ENCODE results near the gene NEMP1.
"Not testable (repeated sequence)": the region's sequence is repeated elsewhere in the genome, so short reads cannot be mapped to it uniquely, and the experiment has no call there.

Gene NEMP1

DNA sequence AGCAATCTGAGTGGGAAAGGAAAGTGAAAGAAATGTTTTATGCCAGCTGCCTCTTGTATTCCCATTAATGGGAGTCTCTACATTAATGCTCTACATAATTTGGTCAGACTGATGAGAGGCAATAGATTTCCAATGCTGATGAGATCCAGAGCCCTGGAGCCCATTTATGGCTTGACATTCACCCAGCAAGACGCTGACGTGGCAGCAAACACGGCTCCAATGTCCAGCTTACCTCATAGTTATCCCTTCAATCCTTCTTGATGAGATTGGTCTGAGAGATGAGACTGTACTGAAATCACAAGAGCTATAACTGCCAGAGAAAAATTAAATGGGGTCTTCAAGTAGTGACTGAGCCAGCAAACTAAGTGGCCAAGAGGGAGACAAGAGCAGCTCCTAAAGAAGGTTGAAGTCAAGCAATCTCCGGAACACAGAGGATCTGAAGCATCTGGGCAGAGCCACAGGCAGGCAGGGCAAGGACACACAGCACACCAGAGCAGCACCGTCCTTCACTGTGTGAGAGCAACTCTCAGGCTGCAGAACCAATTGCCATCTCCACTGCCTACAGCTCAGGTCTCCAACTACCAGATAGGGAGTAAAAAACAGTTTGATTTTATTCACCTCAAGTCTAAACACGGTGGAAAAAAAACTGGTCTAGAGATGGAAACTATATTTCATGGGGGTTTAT lies 21.4 kb downstream of the NEMP1 start:
- in situ Hi-C loops (cut with MboI; ENCODE audit: low sequenced_read_pairs): no loop called here

DNA sequence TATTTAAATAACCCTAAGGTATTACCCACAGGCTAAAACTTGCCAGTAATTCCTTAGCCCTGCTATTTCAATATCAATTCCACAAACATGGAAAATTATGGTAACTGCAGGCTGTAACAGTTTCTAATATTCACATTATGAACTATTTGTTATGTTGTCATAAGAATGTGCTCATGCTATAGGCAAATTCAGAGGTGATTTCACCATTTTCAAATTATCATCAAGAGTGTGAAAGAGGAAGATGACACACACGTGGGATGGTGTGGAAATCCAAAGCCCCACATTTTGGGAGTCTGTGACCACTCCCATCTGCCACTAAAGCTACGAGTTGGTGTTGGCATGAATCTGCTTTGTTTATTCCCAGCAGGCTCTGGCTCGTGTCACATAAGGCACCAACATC lies 22.8 kb downstream of the NEMP1 start:
- in situ Hi-C loops (cut with MboI; ENCODE audit: low sequenced_read_pairs): no loop called here

DNA sequence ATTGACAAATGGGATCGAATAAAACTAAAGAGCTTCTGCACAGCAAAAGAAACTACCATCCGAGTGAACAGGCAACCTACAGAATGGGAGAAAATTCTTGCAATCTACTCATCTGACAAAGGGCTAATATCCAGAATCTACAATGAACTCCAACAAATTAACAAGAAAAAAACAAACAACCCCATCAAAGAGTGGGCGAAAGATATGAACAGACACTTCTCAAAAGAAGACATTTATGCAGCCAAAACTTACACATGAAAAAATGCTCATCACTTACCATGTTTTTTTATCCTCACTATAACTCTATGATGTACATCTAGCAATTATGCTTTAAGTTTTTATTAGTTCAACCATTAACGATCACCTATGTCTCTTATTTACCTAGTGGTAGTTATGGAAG lies 24.7 kb downstream of the NEMP1 start:
- in situ Hi-C loops (cut with MboI; ENCODE audit: low sequenced_read_pairs): not testable (repeated sequence)

DNA sequence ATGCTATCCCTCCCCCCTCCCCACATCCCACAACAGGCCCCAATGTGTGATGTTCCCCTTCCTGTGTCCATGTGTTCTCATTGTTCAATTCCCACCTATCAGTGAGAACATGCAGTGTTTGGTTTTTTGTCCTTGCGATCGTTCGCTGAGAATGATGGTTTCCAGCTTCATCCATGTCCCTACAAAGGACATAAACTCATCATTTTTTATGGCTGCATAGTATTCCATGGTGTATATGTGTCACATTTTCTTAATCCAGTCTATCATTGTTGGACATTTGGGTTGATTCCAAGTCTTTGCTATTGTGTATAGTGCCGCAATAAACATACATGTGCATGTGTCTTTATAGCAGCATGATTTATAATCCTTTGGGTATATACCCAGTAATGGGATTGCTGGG lies 25.4 kb downstream of the NEMP1 start:
- in situ Hi-C loops (cut with MboI; ENCODE audit: low sequenced_read_pairs): not testable (repeated sequence)

DNA sequence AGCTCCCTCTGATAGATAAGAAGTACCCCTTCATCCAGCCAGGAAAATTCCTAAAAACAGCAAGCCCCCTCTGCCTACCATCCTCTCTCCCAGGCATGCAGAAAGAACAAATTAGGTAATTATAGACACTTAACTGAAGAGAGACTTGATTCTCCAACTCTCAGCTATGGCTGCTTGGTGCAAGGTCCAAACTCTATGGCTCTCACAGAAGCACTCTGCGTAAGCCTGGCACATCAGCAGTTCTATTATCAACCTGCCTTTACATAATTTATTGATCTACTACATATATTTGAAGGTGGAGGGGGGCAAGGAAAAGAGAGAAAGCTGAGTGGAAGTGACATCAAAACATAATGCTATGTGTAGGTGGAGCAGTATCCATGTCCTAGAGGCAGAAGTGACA lies 27.6 kb downstream of the NEMP1 start:
- in situ Hi-C loops (cut with MboI; ENCODE audit: low sequenced_read_pairs): no loop called here

DNA sequence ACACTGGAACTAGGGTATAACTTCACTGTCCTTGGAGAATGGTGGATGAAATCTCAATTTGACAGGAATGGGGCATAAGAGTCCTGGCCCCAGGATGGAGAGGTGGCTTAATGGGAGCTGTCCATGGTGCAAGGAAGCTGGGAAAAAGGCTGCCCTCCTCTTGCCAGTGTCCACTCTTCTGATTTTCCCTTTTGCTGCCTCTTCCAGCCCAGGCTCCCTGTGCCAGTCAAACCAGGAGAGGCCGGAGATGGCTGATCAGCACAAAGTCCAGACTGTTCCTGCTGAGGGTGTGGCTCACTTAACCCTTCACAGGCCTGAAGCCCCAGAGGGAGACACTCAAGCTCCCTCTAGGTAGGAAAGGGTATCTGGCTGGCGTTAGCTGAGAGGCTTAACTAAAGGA lies 28.7 kb downstream of the NEMP1 start, which contains the start of gene MYO1A:
MYO1A (minus strand) TSS at position 240 of the 400 bp plus-strand sequence. CDS start 1,806 bp downstream, outside the sequence.
- in situ Hi-C loops (cut with MboI; ENCODE audit: low sequenced_read_pairs): no loop called here

DNA sequence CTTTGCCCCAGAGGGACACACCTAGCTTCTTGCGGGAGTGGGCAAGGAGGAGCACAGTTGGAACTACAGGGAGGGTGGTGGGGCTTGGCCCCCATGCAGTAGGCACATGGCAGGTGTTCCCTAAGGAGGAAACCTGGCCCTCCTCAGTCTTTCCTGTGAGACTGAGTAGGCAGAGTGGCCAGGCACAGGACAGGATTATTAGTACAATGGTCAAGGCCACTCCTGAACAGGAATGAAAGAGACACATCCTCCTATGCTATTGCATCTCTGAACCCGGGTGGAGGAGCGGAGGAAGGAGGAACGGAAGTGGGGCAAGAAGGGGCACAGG lies 29.5 kb downstream of the NEMP1 start:
- in situ Hi-C loops (cut with MboI; ENCODE audit: low sequenced_read_pairs): no loop called here

DNA sequence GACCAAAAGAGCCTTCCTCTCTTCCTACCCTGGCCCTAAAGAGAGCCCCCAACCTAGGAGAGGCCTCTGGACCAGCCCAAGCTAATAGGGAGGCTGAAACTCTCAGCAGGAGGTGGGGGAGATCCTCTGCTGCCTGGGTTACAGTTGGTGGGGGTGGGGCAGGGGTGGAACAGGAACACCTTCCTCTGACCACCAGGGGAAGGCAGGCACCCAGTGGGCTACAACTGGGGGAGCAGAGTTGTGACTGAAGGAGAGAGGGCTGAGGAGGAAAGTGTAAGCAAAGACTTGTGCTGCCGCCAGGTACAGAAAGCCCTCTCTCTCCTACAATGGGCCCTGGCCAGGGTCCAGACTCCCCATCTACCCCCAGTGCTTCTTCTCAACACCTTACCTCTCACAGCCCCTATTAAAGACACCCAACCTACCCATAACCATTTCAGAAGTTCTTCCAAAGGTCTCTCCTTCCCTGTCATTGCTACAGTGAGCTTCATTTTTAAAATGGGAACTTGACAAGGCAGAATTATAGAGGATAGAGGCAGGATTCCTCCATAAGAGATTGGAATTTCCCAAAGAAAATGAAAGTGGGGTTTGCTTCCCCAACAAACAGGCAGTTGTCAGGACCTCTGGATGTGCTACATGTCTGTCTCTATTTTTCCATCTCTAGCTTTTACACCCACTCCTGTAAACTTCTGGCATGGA lies 30.0 kb downstream of the NEMP1 start:
- in situ Hi-C loops (cut with MboI; ENCODE audit: low sequenced_read_pairs): no loop called here

DNA sequence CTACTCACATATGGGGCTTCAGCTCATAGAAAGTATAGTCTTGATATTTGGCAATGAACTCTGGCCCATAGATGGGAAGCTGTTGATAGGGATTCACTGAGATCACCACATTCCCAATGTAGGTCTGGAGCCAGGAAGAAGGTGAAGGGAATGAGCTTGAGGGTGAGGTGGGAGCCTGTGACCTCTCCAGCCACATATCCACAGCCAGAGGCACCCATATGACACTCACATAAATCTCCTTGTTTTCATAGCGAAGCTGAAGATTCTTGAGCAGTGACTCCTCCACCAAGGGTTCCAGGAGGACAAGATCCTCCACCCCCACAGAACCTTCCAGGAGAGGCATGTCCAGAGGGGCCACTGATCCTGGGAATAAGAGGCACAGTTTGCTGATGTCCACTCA lies 30.6 kb downstream of the NEMP1 start:
- in situ Hi-C loops (cut with MboI; ENCODE audit: low sequenced_read_pairs): no loop called here

DNA sequence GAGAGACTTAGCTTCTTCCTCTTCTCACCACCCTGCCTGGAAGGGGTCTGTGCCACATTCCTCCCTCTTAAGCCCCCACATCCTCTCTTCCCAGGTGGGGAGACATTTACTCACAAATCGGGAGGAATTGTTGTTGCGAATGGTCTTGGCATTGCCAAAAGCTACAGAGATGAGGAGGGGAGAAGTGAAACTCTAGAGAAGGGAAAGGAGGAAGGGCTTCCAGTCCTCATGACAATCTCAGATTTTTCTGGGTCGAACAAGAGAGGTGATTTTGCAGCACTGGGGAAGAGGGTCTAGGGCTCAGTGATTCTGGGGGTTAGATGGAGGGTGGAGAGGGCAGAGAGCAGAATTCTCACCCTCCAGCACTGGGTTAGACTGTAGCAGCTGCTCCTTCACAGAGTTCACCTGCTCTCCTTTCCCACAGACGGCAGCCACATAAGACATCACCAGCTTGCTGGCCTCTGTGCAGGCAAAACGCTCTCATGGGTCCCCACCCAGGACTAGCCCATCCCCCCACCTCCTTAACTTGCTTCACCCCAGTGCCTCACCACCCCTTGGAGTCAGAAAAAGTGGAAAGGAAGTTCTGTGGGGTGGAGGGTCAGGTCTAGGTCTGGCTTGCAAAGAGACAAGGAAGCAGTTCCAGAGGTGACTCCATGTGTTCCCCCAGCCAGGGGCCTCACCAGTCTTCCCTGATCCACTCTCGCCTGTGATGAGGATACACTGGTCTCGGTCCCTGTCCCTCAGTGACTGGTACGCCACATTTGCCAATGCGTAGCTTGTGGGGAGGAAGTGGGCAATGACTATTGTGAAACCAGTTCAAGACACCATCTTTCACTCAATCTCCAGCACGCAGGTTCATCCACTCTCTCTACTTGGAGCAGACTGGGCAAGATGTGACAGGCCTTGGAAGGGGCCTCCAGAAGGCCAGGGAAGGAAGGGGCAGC lies 31.4 kb downstream of the NEMP1 start:
- in situ Hi-C loops (cut with MboI; ENCODE audit: low sequenced_read_pairs): no loop called here

DNA sequence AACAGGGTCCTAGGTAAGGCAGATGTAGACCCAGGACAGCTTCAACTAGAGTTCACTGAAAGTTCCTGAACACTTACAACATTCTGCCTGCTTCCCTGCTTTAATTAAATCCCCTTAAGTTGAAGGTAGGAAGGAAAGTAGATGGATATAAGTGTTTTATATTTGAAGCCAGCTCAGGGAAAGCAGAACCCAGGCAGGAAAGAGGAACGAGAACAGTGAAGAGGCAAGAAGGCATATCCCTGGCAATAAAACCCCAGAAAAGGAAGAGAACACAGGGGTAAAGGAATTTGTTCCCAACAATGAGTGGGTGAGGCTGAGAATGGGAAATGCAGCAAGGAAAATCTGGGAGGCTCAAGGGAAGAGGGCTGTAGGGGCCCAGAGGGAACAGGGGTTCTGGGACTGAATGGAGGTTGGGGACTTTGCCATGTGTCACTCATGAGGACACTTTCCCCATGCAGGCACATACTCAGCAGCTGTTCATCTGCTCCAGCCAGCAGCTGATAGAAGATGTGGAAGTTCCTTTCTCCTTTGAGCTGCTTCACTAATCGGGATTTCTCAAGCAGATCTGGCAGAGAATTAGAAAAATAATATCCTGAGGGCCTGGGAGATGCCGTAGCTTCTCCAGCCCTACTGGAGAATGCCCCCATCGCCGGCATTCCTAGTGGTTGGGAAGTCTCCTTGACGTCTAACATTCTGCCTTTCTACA lies 32.4 kb downstream of the NEMP1 start:
- in situ Hi-C loops (cut with MboI; ENCODE audit: low sequenced_read_pairs): no loop called here

DNA sequence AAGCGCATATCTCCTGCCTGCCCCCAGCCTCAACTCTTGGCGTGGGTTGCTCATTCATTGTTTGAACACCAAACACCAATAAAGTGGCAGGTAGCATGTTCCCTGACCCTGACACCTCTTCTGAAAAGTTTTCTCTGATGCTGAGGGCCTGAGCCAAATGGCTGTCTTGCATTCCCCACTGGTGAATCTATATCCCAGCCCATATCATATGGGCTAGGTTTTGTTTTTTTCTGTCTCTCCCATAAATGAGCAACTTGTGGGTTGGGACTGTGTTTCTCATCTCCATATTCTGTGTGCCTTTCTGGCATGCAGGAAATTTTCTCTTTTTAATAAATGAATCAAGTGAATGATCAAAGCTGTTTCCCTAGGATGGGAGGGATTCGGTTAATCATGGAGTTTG lies 33.7 kb downstream of the NEMP1 start:
- in situ Hi-C loops (cut with MboI; ENCODE audit: low sequenced_read_pairs): no loop called here

DNA sequence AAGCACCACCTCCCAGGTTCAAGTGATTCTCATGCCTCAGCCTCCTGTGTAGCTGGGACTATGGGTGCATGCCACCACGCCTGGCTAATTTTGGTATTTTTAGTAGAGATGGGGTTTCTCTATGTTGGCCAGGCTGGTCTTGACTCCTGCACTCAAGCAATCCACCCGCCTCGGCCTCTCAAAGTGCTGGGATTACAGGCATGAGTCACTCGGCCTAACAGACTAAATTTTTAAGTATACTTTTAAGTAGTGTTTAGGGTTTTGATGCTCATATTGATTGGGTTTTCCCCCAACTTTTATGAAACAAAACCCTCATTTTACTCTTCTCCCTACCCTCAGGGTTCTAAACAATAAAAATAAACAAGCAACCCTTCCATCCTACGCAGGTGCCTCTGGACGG lies 34.1 kb downstream of the NEMP1 start:
- in situ Hi-C loops (cut with MboI; ENCODE audit: low sequenced_read_pairs): no loop called here

DNA sequence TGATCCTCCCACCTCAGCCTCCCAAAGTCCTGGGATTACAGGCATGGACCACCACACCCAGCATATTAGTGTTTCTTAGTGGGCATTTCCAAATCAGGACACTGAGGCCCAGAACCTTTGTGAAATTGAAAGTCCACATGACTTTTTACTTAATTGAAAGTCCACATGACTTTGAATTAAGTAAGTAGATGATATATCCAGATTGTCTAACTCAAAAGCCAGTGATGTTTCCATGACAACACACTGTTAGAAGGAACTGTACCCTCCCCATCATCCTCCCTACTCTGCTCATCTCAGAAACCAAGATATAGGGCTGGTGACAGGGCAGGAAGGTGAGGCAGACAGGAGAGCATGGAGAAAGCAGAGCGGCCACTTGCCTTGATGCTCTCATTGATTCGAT lies 35.9 kb downstream of the NEMP1 start:
- in situ Hi-C loops (cut with MboI; ENCODE audit: low sequenced_read_pairs): no loop called here

DNA sequence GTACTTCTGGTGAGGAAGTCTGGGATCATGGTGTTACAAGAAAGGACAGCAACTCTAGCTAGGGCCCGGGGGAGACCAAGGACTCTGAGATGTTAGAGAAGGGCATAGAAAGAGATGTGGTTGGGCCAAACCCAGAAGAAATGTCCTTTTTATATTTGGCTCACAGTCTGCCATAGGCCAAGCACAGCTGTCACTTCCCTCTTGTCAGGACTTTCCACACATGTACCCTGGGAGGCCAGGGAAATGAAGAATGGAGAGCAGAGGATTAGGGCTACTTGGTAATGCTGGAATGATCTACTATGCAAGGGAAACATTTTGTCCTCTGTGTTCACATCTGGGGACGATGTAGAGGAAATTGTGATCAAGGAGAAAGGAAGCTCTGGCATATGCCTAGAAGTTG lies 37.8 kb downstream of the NEMP1 start:
- in situ Hi-C loops (cut with MboI; ENCODE audit: low sequenced_read_pairs): no loop called here

DNA sequence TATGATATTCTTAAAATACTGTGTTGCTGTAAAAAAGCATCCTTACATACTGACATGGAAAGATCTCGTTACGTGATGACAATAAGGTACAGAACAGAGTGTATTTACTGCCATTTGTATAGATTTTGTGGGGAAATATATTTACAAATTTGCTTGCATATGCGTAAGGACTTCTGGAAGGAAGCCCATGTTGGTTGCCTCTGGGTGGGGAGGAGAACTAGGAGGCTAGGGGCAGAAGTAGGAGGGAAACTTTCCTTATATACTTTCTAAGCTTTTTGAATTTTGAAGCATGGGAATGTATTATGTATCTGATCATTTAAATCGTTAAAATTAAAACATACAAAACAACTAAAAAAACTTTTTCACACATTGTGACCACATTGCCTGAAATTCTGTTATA lies 38.4 kb downstream of the NEMP1 start:
- in situ Hi-C loops (cut with MboI; ENCODE audit: low sequenced_read_pairs): no loop called here

DNA sequence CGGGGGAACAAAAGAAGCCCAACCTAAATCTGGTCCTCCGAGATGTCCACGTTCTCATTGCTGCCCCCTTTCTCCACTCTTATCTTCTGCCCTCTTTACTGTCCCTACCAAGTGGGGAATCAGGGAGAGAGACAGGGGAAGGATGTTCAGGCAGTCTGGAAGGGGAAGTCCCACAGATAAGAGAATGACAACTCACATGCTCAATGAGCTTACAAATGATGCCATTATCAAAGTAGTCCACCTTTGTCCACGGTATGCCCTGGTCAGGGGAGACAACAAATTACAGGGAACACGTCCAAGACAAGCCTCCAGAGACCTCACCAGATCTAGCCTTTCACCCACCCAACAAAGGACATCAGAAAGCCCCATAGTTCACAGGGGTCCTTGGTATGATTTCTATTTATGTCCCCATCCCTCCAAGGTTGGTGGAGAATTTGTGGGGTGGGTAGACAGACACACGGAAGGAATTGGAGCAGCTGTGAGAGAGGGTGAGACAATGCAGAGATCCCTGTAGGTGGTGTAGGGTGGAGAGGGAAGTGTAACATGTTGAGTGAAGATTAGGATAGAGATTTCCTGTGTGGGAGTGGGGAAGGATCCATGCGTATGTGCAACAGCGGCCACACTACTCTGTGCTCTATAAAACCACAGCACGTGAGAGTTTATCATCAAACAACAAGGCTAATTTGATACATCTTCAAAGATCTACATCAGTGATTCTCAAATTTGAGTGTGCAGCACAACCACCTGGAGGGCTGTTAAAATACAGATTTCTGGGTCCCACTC lies 39.4 kb downstream of the NEMP1 start:
- in situ Hi-C loops (cut with MboI; ENCODE audit: low sequenced_read_pairs): no loop called here

DNA sequence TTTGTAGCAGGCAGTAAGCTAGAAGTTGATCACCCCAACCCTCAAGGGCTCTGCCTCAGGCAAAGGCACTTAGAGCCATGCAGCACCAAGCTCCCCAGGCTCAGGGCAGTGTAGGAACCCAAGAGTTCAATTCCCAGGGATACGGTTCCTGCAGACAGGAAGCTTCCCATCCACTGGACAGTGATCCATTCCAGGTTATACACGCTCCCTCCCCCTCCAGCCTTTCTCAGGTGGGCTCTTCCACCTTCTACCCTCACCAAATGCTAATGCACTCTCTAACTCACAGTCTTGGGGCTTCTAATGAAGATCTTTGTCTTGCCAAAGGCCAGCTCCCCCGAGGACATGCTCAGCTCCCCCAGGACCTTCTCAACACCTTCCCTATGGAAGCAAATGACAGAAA lies 41.3 kb downstream of the NEMP1 start:
- in situ Hi-C loops (cut with MboI; ENCODE audit: low sequenced_read_pairs): no loop called here

DNA sequence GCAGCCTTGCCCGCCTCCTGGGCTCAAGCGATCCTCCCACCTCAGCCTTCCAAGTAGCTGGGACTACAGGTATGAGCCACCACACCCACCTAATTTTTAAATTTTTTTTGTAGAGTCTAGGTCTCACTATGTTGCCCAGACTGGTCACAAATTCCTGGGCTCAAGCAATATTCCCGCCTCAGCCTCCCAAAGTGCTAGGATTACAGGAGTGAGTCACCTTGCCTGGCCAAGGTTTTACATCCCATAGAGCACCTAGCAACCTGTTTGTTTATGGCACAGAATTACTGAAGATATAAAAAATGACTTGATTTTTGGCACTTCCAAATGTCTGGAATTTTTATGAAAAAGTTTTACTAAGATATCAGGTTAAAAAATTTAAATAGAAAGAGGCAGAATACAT lies 45.2 kb downstream of the NEMP1 start:
- in situ Hi-C loops (cut with MboI; ENCODE audit: low sequenced_read_pairs): no loop called here

DNA sequence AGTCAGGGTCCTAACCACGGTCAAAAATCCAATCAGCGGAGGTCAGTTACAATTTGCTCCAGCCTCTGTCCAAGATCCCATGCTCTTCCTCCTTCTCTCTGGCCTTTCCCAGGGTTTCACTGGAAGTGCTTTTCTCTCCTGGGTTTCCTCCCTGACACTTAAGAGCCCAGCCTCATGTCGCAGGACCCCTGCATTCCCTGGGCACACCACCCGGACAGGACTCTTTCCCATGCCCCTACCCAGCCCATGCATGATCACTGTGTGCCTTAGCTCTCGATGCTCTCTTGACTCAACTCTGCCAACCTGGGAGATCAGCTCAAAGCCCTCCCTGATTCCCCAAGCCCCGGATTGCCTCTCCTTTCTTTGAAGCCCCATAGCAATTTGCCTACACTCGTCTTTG lies 46.8 kb downstream of the NEMP1 start:
- in situ Hi-C loops (cut with MboI; ENCODE audit: low sequenced_read_pairs): no loop called here

All from hTERT RPE-1 (cell line).